ENCODE data around the gene PITPNM3.
A peak's percentile ranks its signal among the peaks of the same experiment; 100 is the strongest.

DNA sequence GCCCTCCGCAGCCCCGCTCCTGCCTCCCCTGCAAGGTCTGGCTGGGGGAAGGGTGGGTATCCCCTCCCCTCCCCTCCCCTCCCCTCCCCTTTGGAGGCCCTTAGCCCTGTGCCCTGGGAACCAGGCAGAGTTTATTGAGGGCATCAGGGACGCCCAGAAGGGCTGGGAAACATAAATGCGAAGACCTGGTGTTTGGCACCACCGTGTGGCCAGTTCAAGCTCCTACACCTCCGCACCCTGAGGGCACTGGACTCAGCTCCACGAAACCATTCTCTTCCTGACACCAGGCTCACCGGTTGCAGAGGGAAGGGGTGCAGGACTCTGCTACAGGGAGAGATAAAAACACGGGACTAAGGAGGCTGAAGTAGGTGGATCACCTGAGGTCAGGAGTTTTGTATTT is 120.4 kb downstream of the PITPNM3 start:
- TF ChIP-seq, protein P1, sequence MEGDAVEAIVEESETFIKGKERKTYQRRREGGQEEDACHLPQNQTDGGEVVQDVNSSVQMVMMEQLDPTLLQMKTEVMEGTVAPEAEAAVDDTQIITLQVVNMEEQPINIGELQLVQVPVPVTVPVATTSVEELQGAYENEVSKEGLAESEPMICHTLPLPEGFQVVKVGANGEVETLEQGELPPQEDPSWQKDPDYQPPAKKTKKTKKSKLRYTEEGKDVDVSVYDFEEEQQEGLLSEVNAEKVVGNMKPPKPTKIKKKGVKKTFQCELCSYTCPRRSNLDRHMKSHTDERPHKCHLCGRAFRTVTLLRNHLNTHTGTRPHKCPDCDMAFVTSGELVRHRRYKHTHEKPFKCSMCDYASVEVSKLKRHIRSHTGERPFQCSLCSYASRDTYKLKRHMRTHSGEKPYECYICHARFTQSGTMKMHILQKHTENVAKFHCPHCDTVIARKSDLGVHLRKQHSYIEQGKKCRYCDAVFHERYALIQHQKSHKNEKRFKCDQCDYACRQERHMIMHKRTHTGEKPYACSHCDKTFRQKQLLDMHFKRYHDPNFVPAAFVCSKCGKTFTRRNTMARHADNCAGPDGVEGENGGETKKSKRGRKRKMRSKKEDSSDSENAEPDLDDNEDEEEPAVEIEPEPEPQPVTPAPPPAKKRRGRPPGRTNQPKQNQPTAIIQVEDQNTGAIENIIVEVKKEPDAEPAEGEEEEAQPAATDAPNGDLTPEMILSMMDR (IDR thresholded peaks at IDR 0.05), result peak; percentile 58 to 75 (median 67)
- TF ChIP-seq POLR2A (IDR thresholded peaks at IDR 0.05), result no peak
- TF ChIP-seq POLR2AphosphoS5 (IDR thresholded peaks at IDR 0.05), result no peak
